ENCODE results near the gene HMGCS2.
"Not testable (repeated sequence)": the region's sequence is repeated elsewhere in the genome, so short reads cannot be mapped to it uniquely, and the experiment has no call there.

Gene HMGCS2

DNA sequence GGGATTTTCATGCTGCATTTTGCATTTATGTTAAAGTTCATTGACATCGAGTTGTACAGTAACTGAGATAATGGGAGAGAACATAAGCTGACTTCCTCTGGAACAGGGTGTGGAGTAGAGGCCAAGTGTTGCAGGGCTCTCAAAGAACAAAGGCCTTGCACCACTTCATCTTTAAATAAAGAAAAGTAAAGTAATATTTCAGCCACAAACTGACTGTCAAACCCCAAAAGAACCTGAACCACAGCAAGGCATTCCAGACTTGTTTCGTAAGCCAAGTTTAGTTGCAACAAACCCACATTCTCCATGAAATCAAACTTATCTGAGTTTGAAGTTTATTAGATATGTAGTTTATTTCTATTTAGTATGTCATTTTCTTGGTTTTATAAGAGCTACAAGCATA, 19.1 kb upstream of the HMGCS2 start:
- DNase-seq, result peak; percentile 51

DNA sequence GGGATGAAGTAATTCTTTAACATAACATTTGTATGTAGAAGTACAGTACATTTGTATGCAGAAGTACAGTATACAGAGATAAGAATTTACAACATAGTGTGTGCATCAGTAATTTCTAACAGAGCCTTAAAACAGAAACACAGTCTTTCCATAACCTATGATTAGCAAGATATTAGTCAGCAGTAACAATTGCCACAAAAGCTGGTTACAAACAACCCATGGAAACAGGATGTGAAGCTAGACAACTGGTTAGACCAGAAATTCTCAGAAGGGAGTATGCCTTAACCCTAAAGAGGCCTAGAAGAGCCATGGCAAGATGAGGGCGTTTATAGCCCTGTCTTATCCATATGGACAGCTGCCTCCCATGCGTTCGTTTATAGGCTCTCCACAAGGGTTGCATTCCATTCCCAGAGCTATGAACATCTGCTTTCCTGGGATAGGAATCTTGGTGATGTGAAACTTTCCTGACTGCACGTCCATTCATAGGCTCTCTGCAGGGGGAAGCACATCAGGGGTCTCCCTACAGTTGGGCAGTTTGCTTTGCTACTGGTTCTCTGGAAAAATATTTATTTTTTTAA, 17.9 kb upstream of the HMGCS2 start:
- not testable (repeated sequence) for DNase-seq

DNA sequence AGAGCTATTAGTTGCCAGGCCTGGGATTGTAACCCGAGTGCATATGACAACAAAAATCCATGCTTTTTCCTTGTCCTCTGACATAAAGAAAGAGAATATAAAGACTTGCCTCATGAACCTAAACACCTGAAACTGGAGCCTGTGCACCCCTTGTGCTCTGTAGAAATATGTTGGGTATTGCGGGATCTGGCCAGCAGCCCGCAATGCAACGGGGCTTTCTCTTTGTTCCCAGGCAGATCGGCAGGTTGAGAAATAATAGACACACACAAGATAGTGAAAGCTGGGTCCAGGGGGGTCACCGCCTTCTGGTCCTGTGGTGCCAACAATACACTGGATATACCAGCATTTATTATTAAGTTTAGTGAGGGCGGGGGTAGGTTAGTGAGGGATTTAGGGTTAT, 17.3 kb upstream of the HMGCS2 start:
- DNase-seq, result not testable (repeated sequence)

DNA sequence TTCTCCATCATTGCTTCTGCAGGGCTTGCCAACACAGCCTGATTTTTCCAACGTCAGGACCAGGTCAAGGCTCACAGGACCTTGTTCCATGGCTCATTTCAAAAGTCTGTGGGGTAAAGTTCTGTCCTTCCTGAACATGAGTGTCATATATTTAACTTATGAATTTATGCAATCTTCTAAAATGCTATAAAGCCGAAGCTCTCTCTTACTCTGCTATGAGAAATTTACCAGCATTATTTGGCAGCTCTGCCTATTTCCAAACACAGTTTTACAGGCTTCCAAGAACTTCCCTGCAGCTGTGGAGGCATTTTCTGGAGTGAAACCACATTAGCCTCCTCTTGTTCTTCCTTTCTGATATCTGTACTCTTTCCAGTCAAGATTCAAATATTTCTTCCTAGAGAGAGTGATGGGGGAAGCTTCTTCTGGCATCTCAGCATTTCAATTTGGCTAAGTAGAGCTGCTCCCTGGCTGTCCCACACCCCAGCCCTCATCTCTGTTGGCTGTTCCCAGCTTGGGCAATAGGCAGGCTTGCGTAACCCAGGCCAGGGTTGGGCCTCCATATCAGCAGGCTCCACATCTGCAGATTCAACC, 15.6 kb upstream of the HMGCS2 start:
- no peak for DNase-seq

DNA sequence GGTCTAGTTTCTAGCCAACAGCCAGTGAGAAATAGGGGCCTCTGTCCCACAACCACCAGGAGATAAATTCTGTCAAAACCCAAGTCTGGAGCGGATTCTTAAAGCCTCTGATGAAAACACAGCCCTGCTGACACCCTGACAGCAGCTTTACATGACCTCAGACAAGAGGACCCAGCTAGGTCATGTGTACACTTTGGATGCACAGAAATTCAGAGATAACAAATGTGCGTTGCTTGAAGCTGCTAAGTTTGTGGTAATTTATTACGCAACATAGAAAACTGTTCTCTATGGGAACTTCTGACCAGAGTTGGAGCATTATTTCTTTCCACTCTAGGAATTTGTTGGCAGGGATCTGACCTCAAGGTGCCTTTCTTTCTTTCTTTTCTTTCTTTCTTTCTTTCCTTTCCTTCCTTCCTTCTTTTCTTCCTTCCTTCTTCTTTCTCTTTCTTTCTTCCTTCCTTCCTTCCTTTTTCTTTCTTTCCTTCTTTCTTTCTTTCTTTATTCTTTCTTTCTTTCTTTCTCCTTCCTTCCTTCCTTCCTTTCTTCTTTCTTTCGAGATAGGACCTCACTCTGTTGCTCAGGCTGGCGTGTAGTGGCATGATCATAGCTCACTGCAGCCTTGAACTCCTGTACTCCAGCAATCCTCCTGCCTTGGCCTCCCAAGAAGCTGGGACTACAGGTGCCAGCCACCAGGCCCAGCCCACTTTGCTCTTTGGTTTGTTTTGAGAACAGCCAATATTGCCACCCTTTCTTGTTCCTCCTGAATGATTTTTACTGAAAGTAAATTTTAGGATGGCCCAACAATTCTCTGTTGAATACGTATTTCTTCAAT, 14.9 kb upstream of the HMGCS2 start:
- peak; percentile 33 for DNase-seq

DNA sequence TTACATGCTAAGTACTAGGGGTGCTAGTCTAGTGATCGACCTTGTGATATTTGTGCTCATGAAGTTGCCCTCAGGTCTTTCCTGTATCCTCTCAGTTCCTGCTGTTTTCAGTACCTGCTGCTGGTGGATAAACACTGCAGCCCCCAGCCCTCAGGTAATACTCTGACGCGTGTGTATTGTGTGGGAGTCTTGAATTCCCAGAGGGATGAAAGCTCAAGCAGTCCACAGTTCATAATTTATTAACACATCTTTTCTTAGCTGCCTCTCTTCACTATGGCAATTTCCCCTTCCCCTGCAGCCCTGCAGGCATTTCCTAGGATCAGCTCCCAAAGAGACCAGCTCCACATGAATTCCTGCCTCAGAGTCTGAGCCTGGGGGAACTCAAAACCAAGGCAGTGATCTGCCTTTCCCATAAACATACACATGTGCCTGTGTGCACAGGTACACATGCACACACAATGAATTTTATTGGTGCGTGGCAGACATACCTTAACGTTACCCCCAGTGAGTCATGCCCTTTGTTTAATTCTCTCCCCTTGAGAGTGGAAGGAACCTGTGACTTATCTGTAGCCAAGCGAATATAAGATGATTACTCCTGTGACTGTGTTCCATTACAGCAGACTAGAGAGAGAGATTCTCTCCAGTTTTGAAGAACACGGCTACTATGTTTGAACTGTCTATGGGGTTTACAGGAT, 14.1 kb upstream of the HMGCS2 start:
- no peak for DNase-seq

DNA sequence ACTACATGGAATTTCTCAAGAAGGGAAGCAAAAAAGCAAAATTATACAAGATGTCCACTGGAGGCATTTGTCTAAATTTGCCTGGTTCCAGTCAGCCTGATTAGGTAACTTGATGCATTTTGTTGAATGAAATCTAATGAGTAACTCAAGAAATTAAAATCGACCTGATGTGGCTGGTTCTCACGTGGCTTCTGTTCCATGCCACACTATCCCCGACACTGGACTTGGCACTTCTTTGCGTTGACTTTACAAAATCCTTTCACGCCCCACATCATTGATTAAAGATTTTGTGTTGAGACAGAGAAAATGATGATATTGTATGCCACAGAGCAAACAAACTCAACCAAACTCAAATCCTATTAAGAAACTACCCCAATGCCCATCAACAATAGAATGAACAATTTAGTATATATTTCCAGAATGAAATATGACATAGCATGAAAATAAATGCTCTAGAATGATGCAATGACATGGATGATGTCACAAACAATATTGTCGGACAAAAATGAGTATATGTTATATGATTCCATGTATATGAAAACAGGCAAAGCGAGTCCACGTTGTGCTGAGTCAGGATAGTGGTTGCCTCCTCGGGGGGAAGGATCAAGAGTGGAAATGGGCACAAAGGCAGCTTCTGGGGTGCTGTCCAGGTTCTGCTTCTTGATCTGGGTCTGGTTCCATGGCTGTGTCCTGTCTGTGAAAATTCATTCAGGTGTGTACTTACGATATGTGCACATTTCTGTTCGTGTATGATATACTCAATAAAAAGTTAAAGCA, 12.9 kb upstream of the HMGCS2 start:
- DNase-seq, result no peak

DNA sequence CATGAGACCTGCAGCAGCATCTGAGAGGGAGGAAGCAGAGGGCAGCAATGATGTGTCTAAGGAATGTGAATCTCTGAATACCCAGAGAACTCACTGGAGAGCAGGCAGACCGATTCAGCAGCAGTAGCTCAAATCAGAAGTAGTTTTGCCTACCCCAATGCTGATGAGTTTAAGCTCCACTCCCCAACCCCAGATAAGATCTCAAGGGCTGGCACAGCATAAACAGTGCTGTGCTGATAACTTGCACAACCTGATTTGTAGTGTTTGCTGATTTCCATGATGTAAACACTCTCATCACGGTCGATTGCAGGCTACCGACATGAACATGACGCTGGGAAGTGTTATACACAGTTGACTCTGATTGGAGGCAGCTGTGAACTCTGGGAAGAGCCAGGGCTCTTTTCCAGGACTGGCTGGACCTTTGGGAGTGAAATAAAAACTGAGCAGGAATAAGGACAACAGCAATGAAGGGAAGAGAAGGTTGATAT, 11.2 kb upstream of the HMGCS2 start:
- DNase-seq, result no peak

DNA sequence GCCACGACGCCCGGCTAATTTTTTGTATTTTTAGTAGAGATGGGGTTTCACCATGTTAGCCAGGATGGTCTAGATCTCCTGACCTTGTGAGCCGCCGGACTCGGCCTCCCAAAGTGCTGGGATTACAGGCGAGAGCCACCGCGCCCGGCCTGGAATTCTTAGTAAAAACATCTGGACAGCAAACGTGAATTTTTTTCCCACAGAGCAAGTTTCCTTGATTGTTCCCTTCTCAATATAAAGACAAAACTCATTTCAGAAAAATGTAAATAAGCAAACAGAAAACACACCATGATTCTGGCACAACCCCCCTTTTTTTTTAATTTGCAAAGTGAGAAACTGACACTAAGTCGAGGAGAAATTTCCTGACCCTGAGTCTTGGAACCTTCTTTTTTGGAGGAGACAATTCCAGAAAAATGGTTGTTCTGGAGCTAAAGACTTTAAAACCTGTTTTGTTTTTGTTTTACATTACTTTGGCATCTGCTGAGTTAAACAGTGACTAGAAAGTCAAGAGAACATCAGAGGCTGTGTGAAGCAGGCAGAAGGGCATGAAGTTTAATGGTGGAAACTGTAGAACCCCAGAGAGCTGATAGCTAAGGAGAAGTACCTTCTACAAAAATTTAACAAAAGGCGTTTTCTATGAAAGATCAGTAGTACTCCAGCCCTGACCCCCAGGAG, 10.3 kb upstream of the HMGCS2 start:
- DNase-seq, result no peak

DNA sequence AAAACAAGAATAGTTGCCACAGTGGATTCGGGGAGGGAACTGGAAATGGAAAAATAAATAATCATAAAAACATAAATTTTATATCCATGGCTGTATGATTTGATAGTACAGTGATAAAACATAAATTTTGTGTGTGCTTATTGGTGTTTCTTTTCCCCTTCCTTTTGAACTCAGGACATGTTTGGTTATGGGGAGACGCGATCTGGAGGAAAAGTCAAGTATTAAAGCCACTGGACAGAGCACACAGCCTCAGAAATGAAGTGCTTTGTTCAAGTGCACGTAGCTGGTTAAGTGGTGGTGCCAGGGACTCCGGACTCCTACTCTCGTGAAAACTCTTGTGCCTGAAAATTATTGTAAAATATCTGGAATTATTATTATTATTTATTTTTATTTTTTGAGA, 9.7 kb upstream of the HMGCS2 start:
- no peak for DNase-seq

DNA sequence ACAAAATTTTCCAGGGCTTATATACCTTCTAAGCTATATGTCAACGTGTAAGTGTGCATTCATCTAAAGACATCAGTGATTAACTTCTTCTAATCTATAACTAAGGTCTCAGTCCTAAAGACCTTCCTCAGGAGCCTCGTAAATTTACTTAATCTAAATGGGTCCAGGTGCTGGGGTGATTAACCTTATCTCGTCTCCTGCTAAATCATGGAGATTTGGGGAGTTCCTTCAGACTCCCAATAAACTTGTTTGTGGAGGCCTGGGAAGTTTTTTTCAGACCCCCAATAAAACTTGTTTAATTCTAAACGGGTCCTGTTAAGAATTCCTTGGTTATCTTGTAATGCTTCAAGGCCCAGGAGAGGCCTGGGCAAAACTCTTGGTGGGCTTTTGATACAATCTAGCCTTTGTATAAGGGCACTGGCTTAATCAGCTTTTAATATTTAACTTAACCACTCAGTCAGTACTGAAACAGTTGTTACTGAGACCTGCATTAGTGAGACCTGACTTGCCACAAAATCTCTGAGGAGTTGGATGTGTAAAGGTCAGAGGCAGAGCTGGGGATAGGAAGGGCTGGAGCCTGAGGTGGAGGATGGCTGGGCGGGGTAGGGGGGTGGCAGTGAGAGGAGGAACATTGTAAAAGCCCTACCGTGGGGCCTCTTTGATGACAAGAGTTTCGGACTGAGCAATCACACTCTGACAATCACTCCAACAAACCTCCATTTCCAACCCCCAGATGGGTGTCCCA, 6.2 kb upstream of the HMGCS2 start:
- no peak for DNase-seq

DNA sequence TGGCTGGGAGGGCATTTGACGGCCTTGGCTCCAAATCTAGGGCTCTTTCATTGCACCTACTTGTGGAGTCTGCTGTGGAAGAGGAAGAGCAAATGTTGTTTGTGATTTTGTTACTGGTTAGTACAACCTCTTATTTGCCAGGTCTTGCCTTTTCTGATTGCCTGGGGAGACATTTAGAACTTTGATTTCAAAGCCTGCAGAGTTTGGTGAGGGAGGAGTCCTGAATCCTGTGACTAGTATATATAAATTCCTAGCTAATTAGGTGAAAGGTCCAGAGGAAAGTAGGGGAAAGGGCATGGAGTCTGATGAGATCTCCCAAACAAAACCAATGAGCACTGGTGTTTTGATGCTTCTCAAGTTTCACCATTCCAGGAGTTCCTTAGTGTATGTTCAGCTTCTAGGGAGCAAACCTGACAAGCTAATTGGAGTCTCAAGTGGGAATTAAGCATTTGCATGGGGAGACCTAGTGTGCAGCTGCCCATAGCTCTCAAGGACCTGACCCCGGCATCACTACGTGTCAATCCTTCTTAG, 5.1 kb upstream of the HMGCS2 start:
- peak; percentile 51 for DNase-seq

DNA sequence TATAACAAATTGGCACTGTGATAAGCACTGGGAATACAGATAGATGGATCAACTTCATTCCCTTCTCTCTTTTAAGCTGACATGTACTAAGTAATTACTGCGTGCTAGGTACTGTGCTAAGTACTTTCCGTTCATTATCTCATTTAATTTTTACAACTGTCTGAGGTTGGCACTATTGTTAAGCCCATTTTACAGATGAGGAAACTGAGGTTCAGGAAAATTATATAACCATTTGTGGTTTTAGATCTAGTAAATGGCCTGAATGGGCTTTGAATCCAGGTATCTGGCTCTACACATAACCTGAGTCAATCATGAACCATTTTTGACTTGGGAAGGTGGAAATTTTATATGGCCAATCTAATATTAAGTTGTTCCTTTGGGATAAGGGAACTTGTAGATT, 3.6 kb upstream of the HMGCS2 start:
- no peak for DNase-seq

DNA sequence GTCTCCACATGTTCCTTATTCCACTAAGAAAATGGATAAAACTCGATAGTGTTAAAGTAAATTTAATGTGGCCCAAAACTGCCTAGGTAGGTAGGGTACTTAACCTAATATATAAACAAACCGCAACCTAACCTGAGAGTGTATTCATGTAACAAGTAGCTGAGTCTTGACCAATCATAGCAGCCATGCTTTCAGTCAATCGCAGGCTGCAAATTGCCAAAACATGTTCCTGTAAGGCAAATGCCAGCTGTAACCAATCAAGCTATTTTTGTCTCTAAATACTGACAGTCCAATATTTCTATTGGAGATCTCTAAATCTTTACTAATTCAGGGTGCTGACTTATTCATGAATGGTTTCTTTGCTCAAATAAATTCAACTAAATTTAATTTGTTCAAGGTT, 3.1 kb upstream of the HMGCS2 start:
- no peak for DNase-seq

DNA sequence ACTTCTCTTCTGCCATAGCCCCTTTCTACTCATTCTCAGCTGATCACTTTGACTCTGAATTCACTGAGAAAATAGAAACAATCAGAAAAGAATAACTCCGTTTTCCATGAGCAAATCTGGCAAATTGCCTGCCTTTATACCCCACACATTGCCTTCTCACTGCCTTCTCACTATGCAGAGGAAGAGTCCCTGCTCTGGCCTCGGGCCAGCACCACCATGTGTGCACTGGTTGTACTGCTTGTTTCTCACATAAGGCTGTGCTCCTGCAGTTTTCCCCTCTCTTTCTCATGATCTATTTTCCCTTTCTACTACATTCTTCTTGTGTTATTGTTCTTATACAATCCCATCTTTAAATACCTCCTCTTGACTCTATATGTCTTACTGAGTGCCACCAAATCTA, 2.3 kb upstream of the HMGCS2 start:
- peak; percentile 29 for DNase-seq

DNA sequence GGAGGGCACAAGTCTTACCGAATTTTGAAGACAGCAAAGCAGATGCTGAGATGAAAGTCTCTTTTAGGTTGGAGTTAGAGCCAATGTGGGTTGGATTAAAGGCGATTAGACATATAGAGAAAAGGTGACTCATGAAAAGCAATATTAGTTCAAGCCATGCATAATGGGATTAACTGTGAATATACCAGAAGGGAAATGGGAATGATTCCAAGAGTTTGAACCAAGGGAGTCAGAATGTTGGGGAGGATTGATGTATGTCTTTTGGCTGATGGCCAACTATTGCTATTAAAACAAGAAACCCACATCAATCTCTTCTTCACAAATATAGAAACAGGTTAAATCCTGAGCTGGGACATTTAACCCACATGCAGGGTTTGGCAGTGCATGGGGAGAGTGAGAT, 1.2 kb downstream of the HMGCS2 start:
- peak; percentile 36 for DNase-seq

DNA sequence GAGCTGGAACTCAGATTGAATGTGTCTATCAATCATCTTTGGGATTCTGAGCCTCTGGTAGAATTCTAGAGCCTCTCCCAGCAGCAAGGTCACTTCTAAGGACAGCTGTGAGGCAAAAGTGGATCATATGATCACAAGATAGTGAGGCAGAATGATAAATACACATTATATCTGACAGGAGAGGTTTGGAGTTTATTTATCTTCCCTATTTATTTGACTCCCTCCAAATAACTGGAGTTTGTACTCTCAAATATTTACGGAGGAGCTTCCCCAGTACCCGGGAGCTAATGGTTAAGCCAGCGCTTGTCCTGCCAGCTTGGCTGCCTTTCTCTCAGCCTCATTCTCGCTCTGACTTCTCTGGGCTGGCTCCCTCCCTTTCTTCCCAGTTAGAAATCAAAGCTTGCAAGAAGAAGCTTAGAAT, 2.3 kb downstream of the HMGCS2 start:
- DNase-seq, result no peak

DNA sequence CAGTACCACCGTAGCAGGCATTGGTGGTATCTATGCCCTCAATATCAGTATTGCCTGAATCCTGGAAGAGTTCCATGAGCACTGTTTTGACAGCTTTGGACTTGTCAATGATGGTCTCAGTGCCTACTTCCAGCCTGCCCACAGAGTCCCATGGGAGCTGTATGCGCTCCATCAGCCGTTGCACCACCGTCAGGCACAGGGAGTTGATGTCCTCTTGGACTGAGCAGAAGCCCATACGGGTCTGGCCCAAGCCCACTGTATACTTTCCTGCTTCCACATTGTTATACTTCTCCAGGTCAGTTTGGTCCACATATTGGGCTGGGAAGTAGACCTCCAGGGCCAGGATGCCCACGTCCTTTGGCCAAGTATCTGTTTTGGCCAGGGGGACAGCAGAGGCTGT, 4.5 kb downstream of the HMGCS2 start:
- no peak for DNase-seq

DNA sequence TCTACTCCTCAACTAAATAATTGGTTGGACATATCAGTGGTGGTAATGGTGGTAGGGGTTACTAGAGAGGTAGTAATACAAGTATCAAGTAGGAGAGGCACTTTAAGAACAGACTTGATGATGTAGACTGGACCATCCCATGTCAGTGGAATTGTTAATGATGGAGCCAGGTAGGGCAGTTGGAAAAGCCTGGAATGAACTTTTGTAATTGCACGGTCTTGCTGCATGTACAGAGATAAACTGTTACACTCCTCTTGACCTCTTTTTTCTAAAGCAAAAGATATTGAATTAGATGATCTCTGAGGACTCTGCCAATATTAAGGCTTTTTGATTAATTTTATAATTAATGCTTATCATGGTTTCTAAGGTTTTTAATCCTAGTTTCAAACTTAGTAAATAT, 5.8 kb downstream of the HMGCS2 start:
- no peak for DNase-seq

DNA sequence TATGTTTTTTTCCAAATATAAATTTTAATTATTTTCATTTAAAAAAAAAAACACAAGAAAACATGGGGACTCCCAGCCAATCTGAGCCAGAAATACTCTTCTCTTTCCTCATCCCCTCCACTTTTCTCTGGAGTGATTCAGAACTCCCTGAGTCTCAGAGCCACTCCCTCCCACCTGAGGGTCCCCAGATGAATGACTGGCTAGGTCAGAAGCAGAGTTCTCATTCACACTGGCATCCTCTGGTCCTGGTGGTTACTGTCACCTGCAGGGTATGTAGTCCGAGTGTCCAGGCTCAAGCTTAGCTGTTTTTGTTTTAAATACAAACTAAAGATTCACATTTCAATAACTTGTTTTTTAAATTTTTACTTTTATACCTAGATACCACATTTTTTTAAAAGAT, 6.3 kb downstream of the HMGCS2 start:
- no peak for DNase-seq

DNA sequence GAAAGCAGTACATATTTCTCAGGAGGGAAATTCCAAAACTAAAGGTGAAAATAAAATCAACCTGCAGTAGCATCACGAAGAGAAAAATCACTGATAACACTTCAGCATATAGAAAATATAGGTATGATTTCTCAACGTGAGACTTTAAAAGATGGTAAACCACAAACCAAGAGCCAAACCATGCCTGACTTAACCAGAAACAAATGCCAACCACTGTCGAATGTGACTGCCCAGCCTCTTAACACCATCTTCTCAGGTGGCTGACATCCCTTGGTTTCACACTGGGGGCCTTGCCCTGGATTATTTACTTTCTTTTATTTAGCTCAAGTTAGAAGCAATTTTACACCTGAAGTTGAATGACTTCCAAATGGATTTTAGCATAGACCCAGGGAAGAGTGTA, 10.1 kb downstream of the HMGCS2 start:
- DNase-seq, result no peak

All from fibroblast of skin of abdomen (primary cell).